Astrocyte (in vitro differentiated cells and primary cell): ENCODE data around the gene PITPNM2. TPM values are rescaled to one million over a fixed set of nuclear protein-coding genes. Genes with fewer than 3 reads are reported as not detected.

Source experiments
- DNase-seq: peaks from one replicate; pipeline ENCODE4 v3.0.0-alpha.2; 2010; ENCODE audit warnings: low read depth
- FAIRE-seq: peaks from 2 replicates; lab custom pipeline; 2011; peaks lifted over from hg19 to GRCh38; lab: Jason Lieb, UNC
- H2AFZ ChIP-seq: 2 replicates; pipeline ENCODE4 v1.6.0; 2012; ENCODE audit warnings: low read depth, low read length, inconsistent platforms
- H3K27ac ChIP-seq: 2 replicates; pipeline ENCODE4 v1.5.1; 2011; ENCODE audit warnings: low read depth, low read length, inconsistent platforms
- H3K27me3 ChIP-seq: 2 replicates; pipeline ENCODE4 v1.6.0; 2011; ENCODE audit warnings: low read length, inconsistent platforms; ENCODE audit not compliant: insufficient read depth
- H3K36me3 ChIP-seq: 2 replicates; pipeline ENCODE4 v1.5.1; 2011; ENCODE audit warnings: low read length, inconsistent platforms; ENCODE audit not compliant: insufficient read depth
- H3K4me1 ChIP-seq: 2 replicates; pipeline ENCODE4 v1.5.1; 2011; ENCODE audit warnings: low read length, inconsistent platforms; ENCODE audit not compliant: insufficient read depth
- H3K4me2 ChIP-seq: 2 replicates; pipeline ENCODE4 v1.6.0; 2012; ENCODE audit warnings: low read length, inconsistent platforms
- H3K4me3 ChIP-seq: 2 replicates; pipeline ENCODE4 v1.5.1; 2011; ENCODE audit warnings: low read depth, mild to moderate bottlenecking, low read length, inconsistent platforms; ENCODE audit not compliant: insufficient read depth
- H3K79me2 ChIP-seq: 2 replicates; pipeline ENCODE4 v1.6.0; 2012; ENCODE audit warnings: mild to moderate bottlenecking, low read length, inconsistent platforms; ENCODE audit not compliant: insufficient read depth
- H3K9ac ChIP-seq: 2 replicates; pipeline ENCODE4 v1.6.0; 2012; ENCODE audit warnings: mild to moderate bottlenecking, low read length, inconsistent platforms
- H3K9me3 ChIP-seq: 2 replicates; pipeline ENCODE4 v1.5.1; 2012; ENCODE audit warnings: low read depth, mild to moderate bottlenecking, low read length, inconsistent platforms; ENCODE audit not compliant: insufficient read depth
- H4K20me1 ChIP-seq: 2 replicates; pipeline ENCODE4 v1.6.0; 2012; ENCODE audit warnings: low read length, inconsistent platforms; ENCODE audit not compliant: insufficient read depth
- H3K27ac Mint-ChIP-seq: one replicate; pipeline ENCODE4 v1.8.0; 2021; ENCODE audit warnings: mild to moderate bottlenecking, mixed read lengths; ENCODE audit not compliant: unreplicated experiment
- H3K27me3 Mint-ChIP-seq: one replicate; pipeline ENCODE4 v1.8.0; 2021; ENCODE audit warnings: low read depth, mixed read lengths; ENCODE audit not compliant: unreplicated experiment
- H3K36me3 Mint-ChIP-seq: one replicate; pipeline ENCODE4 v1.8.0; 2021; ENCODE audit warnings: low read depth, mixed read lengths; ENCODE audit not compliant: unreplicated experiment
- H3K4me1 Mint-ChIP-seq: one replicate; pipeline ENCODE4 v1.8.0; 2021; ENCODE audit warnings: low read depth, mixed read lengths; ENCODE audit not compliant: unreplicated experiment
- H3K4me3 Mint-ChIP-seq: one replicate; pipeline ENCODE4 v1.8.0; 2021; ENCODE audit warnings: mild to moderate bottlenecking, moderate library complexity, mixed read lengths; ENCODE audit not compliant: unreplicated experiment
- H3K9me3 Mint-ChIP-seq: one replicate; pipeline ENCODE4 v1.8.0; 2021; ENCODE audit warnings: mild to moderate bottlenecking, mixed read lengths; ENCODE audit not compliant: unreplicated experiment
- CTCF ChIP-seq: IDR thresholded peaks from 2 replicates; pipeline ENCODE4 v1.5.1; 2011; ENCODE audit warnings: low read depth, mild to moderate bottlenecking, inconsistent platforms, low read length, moderate library complexity; ENCODE audit not compliant: insufficient read depth
- EZH2 ChIP-seq: IDR thresholded peaks from 2 replicates; pipeline ENCODE4 v1.6.1; 2012; ENCODE audit warnings: mild to moderate bottlenecking, low read length, inconsistent platforms; ENCODE audit not compliant: insufficient read depth
- total RNA-seq: library from RNA; stranded (reverse); gene quantifications from 2 replicates; pipeline ENCODE4 v1.2.1, GENCODE V29; 2021

The PITPNM2 gene
- total RNA-seq, 1 donor from 2014 or later: 13.2 TPM

GRCh38 chr12:123167329-123167728 is 16.4 kb upstream of the PITPNM2 start:
- Histone ChIP-seq H3K27ac (no peak overlapping the region), H3K4me3 (no peak overlapping the region), H3K4me1 (no peaks in the 10 kb centered on the region), H4K20me1 (peaks cover 4% of the 10 kb centered on the region), H3K9me3 (no peaks in the 10 kb centered on the region), H3K9ac (no peak overlapping the region), H3K27me3 (no peaks in the 10 kb centered on the region), H3K4me2 (no peak overlapping the region), H3K79me2 (no peaks in the 10 kb centered on the region), H2AFZ (no peak overlapping the region), H3K36me3 (peaks cover 14% of the 10 kb centered on the region)
- Mint-ChIP-seq H3K9me3 (no peaks in the 10 kb centered on the region), H3K27me3 (no peaks in the 10 kb centered on the region), H3K4me3 (no peak overlapping the region), H3K27ac (no peak overlapping the region), H3K36me3 (peaks cover 4% of the 10 kb centered on the region), H3K4me1 (peaks cover 7% of the 10 kb centered on the region)
- FAIRE-seq: no peak
- no peak for TF ChIP-seq CTCF
- no peak for TF ChIP-seq EZH2
- DNase-seq: no peak

GRCh38 chr12:123165537-123165936 is 14.6 kb upstream of the PITPNM2 start:
- DNase-seq: no peak
- no peaks in the 10 kb centered on the region for H3K27me3 ChIP-seq
- no peak for FAIRE-seq
- Mint-ChIP-seq H3K36me3 (peaks cover 1% of the 10 kb centered on the region), H3K27ac (no peak overlapping the region), H3K27me3 (no peaks in the 10 kb centered on the region), H3K9me3 (no peaks in the 10 kb centered on the region), H3K4me3 (no peak overlapping the region), H3K4me1 (peaks cover 7% of the 10 kb centered on the region)
- TF ChIP-seq CTCF: no peak
- no peak for TF ChIP-seq EZH2
- no peak overlapping the region for H3K4me2 ChIP-seq
- H3K4me3 ChIP-seq: no peak overlapping the region
- H2AFZ ChIP-seq: no peak overlapping the region
- no peak overlapping the region for H3K27ac ChIP-seq
- H3K4me1 ChIP-seq: no peaks in the 10 kb centered on the region
- H3K36me3 ChIP-seq: peaks cover 15% of the 10 kb centered on the region
- H3K9me3 ChIP-seq: no peaks in the 10 kb centered on the region
- H3K79me2 ChIP-seq: no peaks in the 10 kb centered on the region
- peaks cover 4% of the 10 kb centered on the region for H4K20me1 ChIP-seq
- no peak overlapping the region for H3K9ac ChIP-seq

GRCh38 chr12:123164710-123165261 is 13.9 kb upstream of the PITPNM2 start:
- no peak for DNase-seq

More at GRCh38 chr12:123164710-123165261, 13.9 kb upstream of the PITPNM2 start:
- H3K9me3 ChIP-seq: no peaks in the 10 kb centered on the region
- H3K27ac Mint-ChIP-seq: no peak overlapping the region
- H3K27ac ChIP-seq: no peak overlapping the region
- no peak overlapping the region for H3K9ac ChIP-seq
- no peaks in the 10 kb centered on the region for H3K4me1 ChIP-seq
- FAIRE-seq: no peak
- TF ChIP-seq EZH2 (no peak), CTCF (no peak)
- H3K4me3 ChIP-seq: no peak overlapping the region
- no peak overlapping the region for H2AFZ ChIP-seq
- H3K4me3 Mint-ChIP-seq: no peak overlapping the region
- peaks cover 1% of the 10 kb centered on the region for H3K36me3 Mint-ChIP-seq
- H4K20me1 ChIP-seq: peaks cover 4% of the 10 kb centered on the region
- peaks cover 18% of the 10 kb centered on the region for H3K36me3 ChIP-seq
- H3K9me3 Mint-ChIP-seq: no peaks in the 10 kb centered on the region
- no peaks in the 10 kb centered on the region for H3K27me3 Mint-ChIP-seq
- no peaks in the 10 kb centered on the region for H3K79me2 ChIP-seq
- peaks cover 7% of the 10 kb centered on the region for H3K4me1 Mint-ChIP-seq
- H3K27me3 ChIP-seq: no peaks in the 10 kb centered on the region
- H3K4me2 ChIP-seq: no peak overlapping the region
